Measurements from ENCODE around the gene VCP. TPM values are rescaled to one million over a fixed set of nuclear protein-coding genes. Genes with fewer than 3 reads are reported as not detected.

VCP gene
- total and polyA plus RNA-seq, 4 donors, result 201 to 281 (median 231) TPM

GRCh38 chr9:35079426-35080341 lies 7.3 kb upstream of the VCP start, which contains the start of gene FANCG:
Gene FANCG, minus strand, starts transcription at chr9:35079942. Its CDS starts 418 bp downstream, at chr9:35079524.
- no peaks in the 10 kb centered on the region for H3K27me3 ChIP-seq (ENCODE audit: control insufficient read depth, insufficient read depth, low read length)
- peak within 1 kb of the TSS; percentile 86 for H3K4me3 ChIP-seq (ENCODE audit: low read depth, low read length)
- 0% methylated on average over 63 of the region's 67 CpGs for WGBS (ENCODE audit: insufficient coverage)
- no peaks in the 10 kb centered on the region for H3K9me3 ChIP-seq (ENCODE audit: control insufficient read depth, insufficient read depth, low read length)
- DNase-seq (ENCODE audit: low read depth in 4 of 6, low spot score in 6 of 6), result peak; percentile 81 to 97 (median 88)
- H3K36me3 ChIP-seq (ENCODE audit: control insufficient read depth, insufficient read depth, low read length), result peaks cover 29% of the 10 kb centered on the region
- H3K27ac ChIP-seq (ENCODE audit: low read depth, low read length), result peak within 1 kb of the TSS; percentile 93
- peaks cover 22% of the 10 kb centered on the region for H3K4me1 ChIP-seq (ENCODE audit: control insufficient read depth, insufficient read depth, low read length)

- Histone ChIP-seq H3K27me3 (ENCODE audit: control insufficient read depth, insufficient read depth, low read length) (no peaks in the 10 kb centered on the region), H3K4me1 (ENCODE audit: control insufficient read depth, insufficient read depth, low read length) (peaks cover 22% of the 10 kb centered on the region), H3K9me3 (ENCODE audit: control insufficient read depth, insufficient read depth, low read length) (no peaks in the 10 kb centered on the region), H3K36me3 (ENCODE audit: control insufficient read depth, insufficient read depth, low read length) (peaks cover 35% of the 10 kb centered on the region), H3K27ac (ENCODE audit: low read depth, low read length) (peak overlapping the region; percentile 93), H3K4me3 (ENCODE audit: low read depth, low read length) (peak overlapping the region; percentile 86)
- DNase-seq (ENCODE audit: low read depth in 4 of 6, low spot score in 6 of 6), result peak in 1 of 6 donors; percentile 4
- WGBS (ENCODE audit: insufficient coverage), result 2% methylated on average over 7 of the region's 10 CpGs
Measured at GRCh38 chr9:35079041-35079425, 6.6 kb upstream of the VCP start.

GRCh38 chr9:35078066-35078465 lies 5.6 kb upstream of the VCP start:
- DNase-seq (ENCODE audit: low read depth in 4 of 6, low spot score in 6 of 6), result no peak
- no peak overlapping the region for H3K27ac ChIP-seq (ENCODE audit: low read depth, low read length)
- H3K4me1 ChIP-seq (ENCODE audit: control insufficient read depth, insufficient read depth, low read length), result peaks cover 22% of the 10 kb centered on the region
- H3K27me3 ChIP-seq (ENCODE audit: control insufficient read depth, insufficient read depth, low read length), result no peaks in the 10 kb centered on the region
- peaks cover 40% of the 10 kb centered on the region for H3K36me3 ChIP-seq (ENCODE audit: control insufficient read depth, insufficient read depth, low read length)
- no peaks in the 10 kb centered on the region for H3K9me3 ChIP-seq (ENCODE audit: control insufficient read depth, insufficient read depth, low read length)
- 79% methylated on average over 4 of the region's 4 CpGs for WGBS (ENCODE audit: insufficient coverage)
- peak overlapping the region; percentile 86 for H3K4me3 ChIP-seq (ENCODE audit: low read depth, low read length)

- H3K27me3 ChIP-seq (ENCODE audit: control insufficient read depth, insufficient read depth, low read length), result no peaks in the 10 kb centered on the region
- peaks cover 40% of the 10 kb centered on the region for H3K36me3 ChIP-seq (ENCODE audit: control insufficient read depth, insufficient read depth, low read length)
- 94% methylated on average over 2 of the region's 4 CpGs for WGBS (ENCODE audit: insufficient coverage)
- H3K9me3 ChIP-seq (ENCODE audit: control insufficient read depth, insufficient read depth, low read length), result no peaks in the 10 kb centered on the region
- H3K4me1 ChIP-seq (ENCODE audit: control insufficient read depth, insufficient read depth, low read length), result peaks cover 22% of the 10 kb centered on the region
- H3K27ac ChIP-seq (ENCODE audit: low read depth, low read length), result no peak overlapping the region
- DNase-seq (ENCODE audit: low read depth in 4 of 6, low spot score in 6 of 6), result no peak
- no peak overlapping the region for H3K4me3 ChIP-seq (ENCODE audit: low read depth, low read length)
Measured at GRCh38 chr9:35076848-35077247, 4.4 kb upstream of the VCP start.

- Histone ChIP-seq H3K4me1 (ENCODE audit: control insufficient read depth, insufficient read depth, low read length) (peaks cover 25% of the 10 kb centered on the region), H3K27me3 (ENCODE audit: control insufficient read depth, insufficient read depth, low read length) (no peaks in the 10 kb centered on the region), H3K27ac (ENCODE audit: low read depth, low read length) (no peak overlapping the region), H3K9me3 (ENCODE audit: control insufficient read depth, insufficient read depth, low read length) (no peaks in the 10 kb centered on the region), H3K36me3 (ENCODE audit: control insufficient read depth, insufficient read depth, low read length) (peaks cover 41% of the 10 kb centered on the region), H3K4me3 (ENCODE audit: low read depth, low read length) (no peak overlapping the region)
- 91% methylated on average over 3 of the region's 4 CpGs for WGBS (ENCODE audit: insufficient coverage)
- no peak for DNase-seq (ENCODE audit: low read depth in 4 of 6, low spot score in 6 of 6)
Measured at GRCh38 chr9:35075358-35075757, 2.9 kb upstream of the VCP start.

GRCh38 chr9:35074791-35075190 lies 2.4 kb upstream of the VCP start:
- H3K36me3 ChIP-seq (ENCODE audit: control insufficient read depth, insufficient read depth, low read length), result peaks cover 42% of the 10 kb centered on the region
- peaks cover 29% of the 10 kb centered on the region for H3K4me1 ChIP-seq (ENCODE audit: control insufficient read depth, insufficient read depth, low read length)
- H3K27ac ChIP-seq (ENCODE audit: low read depth, low read length), result no peak overlapping the region
- no peaks in the 10 kb centered on the region for H3K27me3 ChIP-seq (ENCODE audit: control insufficient read depth, insufficient read depth, low read length)
- H3K9me3 ChIP-seq (ENCODE audit: control insufficient read depth, insufficient read depth, low read length), result no peaks in the 10 kb centered on the region
- no peak overlapping the region for H3K4me3 ChIP-seq (ENCODE audit: low read depth, low read length)
- WGBS (ENCODE audit: insufficient coverage), result 93% methylated on average over 8 of the region's 8 CpGs
- no peak for DNase-seq (ENCODE audit: low read depth in 4 of 6, low spot score in 6 of 6)

GRCh38 chr9:35074141-35074540 lies 1.7 kb upstream of the VCP start:
- Histone ChIP-seq H3K9me3 (ENCODE audit: control insufficient read depth, insufficient read depth, low read length) (no peaks in the 10 kb centered on the region), H3K4me3 (ENCODE audit: low read depth, low read length) (no peak overlapping the region), H3K36me3 (ENCODE audit: control insufficient read depth, insufficient read depth, low read length) (peaks cover 42% of the 10 kb centered on the region), H3K27ac (ENCODE audit: low read depth, low read length) (no peak overlapping the region), H3K27me3 (ENCODE audit: control insufficient read depth, insufficient read depth, low read length) (no peaks in the 10 kb centered on the region), H3K4me1 (ENCODE audit: control insufficient read depth, insufficient read depth, low read length) (peaks cover 27% of the 10 kb centered on the region)
- no peak for DNase-seq (ENCODE audit: low read depth in 4 of 6, low spot score in 6 of 6)
- 97% methylated on average over 6 of the region's 6 CpGs for WGBS (ENCODE audit: insufficient coverage)

GRCh38 chr9:35073279-35073612 lies 821 bp upstream of the VCP start:
- DNase-seq (ENCODE audit: low read depth in 4 of 6, low spot score in 6 of 6), result no peak
- Histone ChIP-seq H3K4me1 (ENCODE audit: control insufficient read depth, insufficient read depth, low read length) (peaks cover 20% of the 10 kb centered on the region), H3K4me3 (ENCODE audit: low read depth, low read length) (no peak overlapping the region), H3K27ac (ENCODE audit: low read depth, low read length) (peak overlapping the region; percentile 86), H3K9me3 (ENCODE audit: control insufficient read depth, insufficient read depth, low read length) (no peaks in the 10 kb centered on the region), H3K27me3 (ENCODE audit: control insufficient read depth, insufficient read depth, low read length) (no peaks in the 10 kb centered on the region), H3K36me3 (ENCODE audit: control insufficient read depth, insufficient read depth, low read length) (peaks cover 44% of the 10 kb centered on the region)
- no CpG with 5 or more reads among the region's 2 CpGs for WGBS (ENCODE audit: insufficient coverage)

- Histone ChIP-seq H3K4me1 (ENCODE audit: control insufficient read depth, insufficient read depth, low read length) (peaks cover 13% of the 10 kb centered on the region), H3K27ac (ENCODE audit: low read depth, low read length) (peak overlapping the region; percentile 95), H3K27me3 (ENCODE audit: control insufficient read depth, insufficient read depth, low read length) (no peaks in the 10 kb centered on the region), H3K9me3 (ENCODE audit: control insufficient read depth, insufficient read depth, low read length) (no peaks in the 10 kb centered on the region), H3K4me3 (ENCODE audit: low read depth, low read length) (peak overlapping the region; percentile 86), H3K36me3 (ENCODE audit: control insufficient read depth, insufficient read depth, low read length) (peaks cover 47% of the 10 kb centered on the region)
- WGBS (ENCODE audit: insufficient coverage), result 0% methylated on average over 79 of the region's 79 CpGs
- DNase-seq (ENCODE audit: low read depth in 4 of 6, low spot score in 6 of 6), result peak; percentile 38 to 89 (median 50)
Measured at GRCh38 chr9:35071814-35072460, 488 bp downstream of the VCP start.
